NT2/D1 (cell line): Measurements from ENCODE around the gene RIC3.

Experiments
- DNase-seq: peaks from one replicate; pipeline ENCODE4 v3.0.0-alpha.2; 2011; ENCODE audit warnings: low read depth, low spot score
- H3K27me3 ChIP-seq: 2 replicates; pipeline ENCODE4 v1.6.0; 2011; ENCODE audit warnings: mild to moderate bottlenecking; ENCODE audit not compliant: insufficient read length, insufficient read depth
- H3K36me3 ChIP-seq: 2 replicates; pipeline ENCODE4 v1.6.1; 2011; ENCODE audit warnings: mild to moderate bottlenecking, low read length, mixed read lengths; ENCODE audit not compliant: insufficient read depth, insufficient read length
- H3K4me1 ChIP-seq: 2 replicates; pipeline ENCODE4 v1.5.1; 2011; ENCODE audit not compliant: insufficient read depth, insufficient read length
- H3K4me3 ChIP-seq: 2 replicates; pipeline ENCODE4 v1.5.1; 2011; ENCODE audit warnings: low read depth; ENCODE audit not compliant: insufficient read length
- H3K9ac ChIP-seq: 2 replicates; pipeline ENCODE4 v1.6.0; 2011; ENCODE audit warnings: low read depth; ENCODE audit not compliant: insufficient read length
- H3K9me3 ChIP-seq: 2 replicates; pipeline ENCODE4 v1.5.1; 2011; ENCODE audit warnings: mild to moderate bottlenecking, low read length; ENCODE audit not compliant: insufficient read depth
- SUZ12 ChIP-seq: IDR thresholded peaks from 2 replicates; pipeline ENCODE4 v1.6.1; 2011; ENCODE audit not compliant: insufficient read length, insufficient read depth; ENCODE audit errors: extremely low read depth
- YY1 ChIP-seq: IDR thresholded peaks from 2 replicates; pipeline ENCODE4 v1.6.1; 2011; ENCODE audit not compliant: insufficient read length, insufficient read depth
- ZNF274 ChIP-seq: IDR thresholded peaks from 2 replicates; pipeline ENCODE4 v1.6.1; 2011; ENCODE audit warnings: mild to moderate bottlenecking, low read depth, low read length

RIC3 gene

GRCh38 chr11:8102965-8103364, 65.9 kb downstream of the RIC3 start:
- Histone ChIP-seq H3K4me1 (no peaks in the 10 kb centered on the region), H3K27me3 (no peaks in the 10 kb centered on the region), H3K4me3 (no peak overlapping the region), H3K36me3 (peaks cover 87% of the 10 kb centered on the region), H3K9me3 (no peaks in the 10 kb centered on the region), H3K9ac (no peak overlapping the region)
- TF ChIP-seq YY1 (no peak), ZNF274 (no peak), SUZ12 (no peak)
- DNase-seq = no peak

GRCh38 chr11:8102296-8102915, 66.4 kb downstream of the RIC3 start:
- Histone ChIP-seq H3K4me1 (no peaks in the 10 kb centered on the region), H3K4me3 (no peak overlapping the region), H3K36me3 (peaks cover 89% of the 10 kb centered on the region), H3K9me3 (no peaks in the 10 kb centered on the region), H3K27me3 (no peaks in the 10 kb centered on the region), H3K9ac (no peak overlapping the region)
- TF ChIP-seq YY1 (no peak), SUZ12 (no peak), ZNF274 (no peak)
- DNase-seq = no peak

GRCh38 chr11:8101421-8101820, 67.4 kb downstream of the RIC3 start:
- Histone ChIP-seq H3K27me3 (no peaks in the 10 kb centered on the region), H3K9me3 (no peaks in the 10 kb centered on the region), H3K4me3 (no peak overlapping the region), H3K9ac (no peak overlapping the region), H3K4me1 (no peaks in the 10 kb centered on the region), H3K36me3 (peaks cover 93% of the 10 kb centered on the region)
- DNase-seq = no peak
- TF ChIP-seq YY1 = no peak
- TF ChIP-seq SUZ12 = no peak
- no peak for TF ChIP-seq ZNF274

GRCh38 chr11:8100605-8101004, 68.2 kb downstream of the RIC3 start:
- Histone ChIP-seq H3K27me3 (no peaks in the 10 kb centered on the region), H3K4me1 (no peaks in the 10 kb centered on the region), H3K9ac (no peak overlapping the region), H3K9me3 (no peaks in the 10 kb centered on the region), H3K4me3 (no peak overlapping the region), H3K36me3 (peaks cover 92% of the 10 kb centered on the region)
- TF ChIP-seq ZNF274 (no peak), SUZ12 (no peak), YY1 (no peak)
- DNase-seq = no peak

GRCh38 chr11:8100158-8100557, 68.7 kb downstream of the RIC3 start:
- Histone ChIP-seq H3K36me3 (peaks cover 92% of the 10 kb centered on the region), H3K9ac (no peak overlapping the region), H3K4me3 (no peak overlapping the region), H3K9me3 (no peaks in the 10 kb centered on the region), H3K27me3 (no peaks in the 10 kb centered on the region), H3K4me1 (no peaks in the 10 kb centered on the region)
- TF ChIP-seq SUZ12 (no peak), ZNF274 (no peak), YY1 (no peak)
- no peak for DNase-seq

- Histone ChIP-seq H3K9ac (no peak overlapping the region), H3K9me3 (no peaks in the 10 kb centered on the region), H3K27me3 (no peaks in the 10 kb centered on the region), H3K4me3 (no peak overlapping the region), H3K36me3 (peaks cover 92% of the 10 kb centered on the region), H3K4me1 (no peaks in the 10 kb centered on the region)
- DNase-seq = peak; percentile 64
- TF ChIP-seq SUZ12 (no peak), YY1 (no peak), ZNF274 (no peak)
Measured at GRCh38 chr11:8099291-8099899, 69.4 kb downstream of the RIC3 start.

- H3K4me1 ChIP-seq = no peaks in the 10 kb centered on the region
- H3K36me3 ChIP-seq = peaks cover 93% of the 10 kb centered on the region
- H3K4me3 ChIP-seq = no peak overlapping the region
- DNase-seq = no peak
- H3K9me3 ChIP-seq = no peaks in the 10 kb centered on the region
- H3K9ac ChIP-seq = no peak overlapping the region
- TF ChIP-seq YY1 (no peak), SUZ12 (no peak), ZNF274 (no peak)
- no peaks in the 10 kb centered on the region for H3K27me3 ChIP-seq
Measured at GRCh38 chr11:8098879-8099278, 69.9 kb downstream of the RIC3 start.
